SK-N-SH treated with all-trans-retinoic acid at 6 μM for 48 hours (cell line): Measurements from ENCODE around the gene SH3RF2.

Experiments
- ATAC-seq: fragments of 200-7000 bp; cut with Tn5 transposase; 3 replicates; pipeline ENCODE4 v1.9.1; 2020; ENCODE audit warnings: mild to moderate bottlenecking, moderate library complexity
- ARNTL ChIP-seq: fragments of 450-650 bp; formaldehyde crosslinking; IDR thresholded peaks from 2 replicates; pipeline ENCODE4 v1.5.0; 2020; ENCODE audit warnings: low read depth, mild to moderate bottlenecking, moderate library complexity, borderline replicate concordance
- BACH2 ChIP-seq: fragments of 250-450 bp; sonication (Bioruptor Pico); IDR thresholded peaks from 2 replicates; pipeline ENCODE4 v1.9.0; 2021; ENCODE audit warnings: mild to moderate bottlenecking, borderline replicate concordance
- CREB5 ChIP-seq: fragments of 250-450 bp; sonication (Bioruptor Pico); IDR thresholded peaks from 2 replicates; pipeline ENCODE4 v1.5.1; 2020; ENCODE audit warnings: low read depth, mild to moderate bottlenecking, moderate library complexity
- CSDC2 ChIP-seq: fragments of 250-450 bp; sonication (Bioruptor Pico); IDR thresholded peaks from 2 replicates; pipeline ENCODE4 v1.5.0; 2020; ENCODE audit warnings: mild to moderate bottlenecking, moderate library complexity
- ESRRG ChIP-seq: fragments of 250-450 bp; sonication (Bioruptor Pico); IDR thresholded peaks from 2 replicates; pipeline ENCODE4 v1.6.1; 2021; ENCODE audit warnings: mild to moderate bottlenecking
- GLIS3 ChIP-seq: fragments of 250-450 bp; sonication (Bioruptor Pico); IDR thresholded peaks from 2 replicates; pipeline ENCODE4 v1.5.0; 2020; ENCODE audit warnings: mild to moderate bottlenecking, moderate library complexity
- ISL1 ChIP-seq: fragments of 250-450 bp; sonication (Bioruptor Pico); IDR thresholded peaks from 2 replicates; pipeline ENCODE4 v2.1.2; 2022; ENCODE audit warnings: mild to moderate bottlenecking, moderate library complexity
- OSR1 ChIP-seq: fragments of 250-450 bp; sonication (Bioruptor Pico); IDR thresholded peaks from 2 replicates; pipeline ENCODE4 v1.8.0; 2022; ENCODE audit warnings: moderate library complexity, mild to moderate bottlenecking, inconsistent platforms
- PPARA ChIP-seq: fragments of 250-450 bp; sonication (Bioruptor Pico); IDR thresholded peaks from 2 replicates; pipeline ENCODE4 v1.5.0; 2020; ENCODE audit warnings: mild to moderate bottlenecking, borderline replicate concordance
- RARB ChIP-seq: fragments of 250-450 bp; sonication (Bioruptor Pico); IDR thresholded peaks from 2 replicates; pipeline ENCODE4 v1.8.0; 2021; ENCODE audit warnings: mild to moderate bottlenecking, moderate library complexity
- SNAI2 ChIP-seq: fragments of 250-450 bp; sonication (Bioruptor Pico); IDR thresholded peaks from 2 replicates; pipeline ENCODE4 v1.5.0; 2020; ENCODE audit warnings: mild to moderate bottlenecking, moderate library complexity
- TCF4 ChIP-seq: fragments of 250-450 bp; sonication (Bioruptor Pico); IDR thresholded peaks from 2 replicates; pipeline ENCODE4 v1.8.0; 2021; ENCODE audit warnings: mild to moderate bottlenecking, moderate library complexity, borderline replicate concordance
- TOX ChIP-seq: fragments of 250-450 bp; sonication (Bioruptor Pico); IDR thresholded peaks from 2 replicates; pipeline ENCODE4 v1.8.0; 2021; ENCODE audit warnings: mild to moderate bottlenecking, moderate library complexity, borderline replicate concordance
- TSHZ2 ChIP-seq: fragments of 250-450 bp; sonication (Bioruptor Pico); IDR thresholded peaks from 2 replicates; pipeline ENCODE4 v1.5.0; 2020; ENCODE audit warnings: mild to moderate bottlenecking, moderate library complexity
- ZC3H10 ChIP-seq: fragments of 250-450 bp; sonication (Bioruptor Pico); IDR thresholded peaks from 2 replicates; pipeline ENCODE4 v1.5.1; 2021; ENCODE audit warnings: mild to moderate bottlenecking, moderate library complexity
- ZFP30 ChIP-seq: fragments of 450-650 bp; formaldehyde crosslinking; IDR thresholded peaks from 2 replicates; pipeline ENCODE4 v1.5.0; 2022; ENCODE audit warnings: mild to moderate bottlenecking, moderate library complexity
- ZNF70 ChIP-seq: fragments of 450-650 bp; formaldehyde crosslinking; IDR thresholded peaks from 2 replicates; pipeline ENCODE4 v1.5.0; 2020; ENCODE audit warnings: mild to moderate bottlenecking, moderate library complexity
- ZNF8 ChIP-seq: fragments of 450-650 bp; formaldehyde crosslinking; IDR thresholded peaks from 2 replicates; pipeline ENCODE4 v1.5.0; 2020; ENCODE audit warnings: mild to moderate bottlenecking, moderate library complexity
- TF ChIP-seq, protein P1 (sequence below): fragments of 250-450 bp; sonication (Bioruptor Pico); IDR thresholded peaks from 2 replicates; pipeline ENCODE4 v1.5.1; 2021; ENCODE audit warnings: mild to moderate bottlenecking, moderate library complexity
- TF ChIP-seq, protein P2 (sequence below): fragments of 250-450 bp; sonication (Bioruptor Pico); IDR thresholded peaks from 2 replicates; pipeline ENCODE4 v1.8.0; 2020; ENCODE audit warnings: mild to moderate bottlenecking, moderate library complexity, borderline replicate concordance

Gene SH3RF2

DNA sequence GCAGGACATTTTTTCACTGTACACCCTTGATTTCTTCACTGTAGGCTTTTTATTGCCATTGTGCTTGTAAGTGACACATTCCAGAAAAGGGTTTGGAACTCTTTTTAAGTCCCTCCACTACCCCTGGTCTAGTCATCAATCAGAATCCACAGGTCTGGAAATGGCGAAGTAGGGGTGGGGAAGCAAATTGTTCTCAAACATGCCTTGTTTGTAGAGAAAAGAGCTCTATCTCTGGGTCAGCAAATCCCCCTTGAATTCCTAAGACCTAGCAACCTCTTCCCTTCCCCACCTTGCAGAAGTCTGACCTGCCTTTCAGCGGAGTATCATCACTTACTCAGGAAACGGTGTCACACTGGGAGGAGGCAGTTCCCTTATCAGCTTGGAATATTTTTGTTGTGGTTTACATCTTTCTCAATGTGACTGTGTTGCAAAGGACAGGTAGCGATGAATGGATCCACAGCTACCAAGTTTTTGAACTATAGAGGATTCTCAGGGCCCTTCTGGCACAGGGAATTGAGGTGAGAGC is 3.2 kb downstream of the SH3RF2 start (continued):
- TF ChIP-seq, protein P1, sequence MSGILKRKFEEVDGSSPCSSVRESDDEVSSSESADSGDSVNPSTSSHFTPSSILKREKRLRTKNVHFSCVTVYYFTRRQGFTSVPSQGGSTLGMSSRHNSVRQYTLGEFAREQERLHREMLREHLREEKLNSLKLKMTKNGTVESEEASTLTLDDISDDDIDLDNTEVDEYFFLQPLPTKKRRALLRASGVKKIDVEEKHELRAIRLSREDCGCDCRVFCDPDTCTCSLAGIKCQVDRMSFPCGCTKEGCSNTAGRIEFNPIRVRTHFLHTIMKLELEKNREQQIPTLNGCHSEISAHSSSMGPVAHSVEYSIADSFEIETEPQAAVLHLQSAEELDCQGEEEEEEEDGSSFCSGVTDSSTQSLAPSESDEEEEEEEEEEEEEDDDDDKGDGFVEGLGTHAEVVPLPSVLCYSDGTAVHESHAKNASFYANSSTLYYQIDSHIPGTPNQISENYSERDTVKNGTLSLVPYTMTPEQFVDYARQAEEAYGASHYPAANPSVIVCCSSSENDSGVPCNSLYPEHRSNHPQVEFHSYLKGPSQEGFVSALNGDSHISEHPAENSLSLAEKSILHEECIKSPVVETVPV (CRISPR knock-in tag), result no peak

DNA sequence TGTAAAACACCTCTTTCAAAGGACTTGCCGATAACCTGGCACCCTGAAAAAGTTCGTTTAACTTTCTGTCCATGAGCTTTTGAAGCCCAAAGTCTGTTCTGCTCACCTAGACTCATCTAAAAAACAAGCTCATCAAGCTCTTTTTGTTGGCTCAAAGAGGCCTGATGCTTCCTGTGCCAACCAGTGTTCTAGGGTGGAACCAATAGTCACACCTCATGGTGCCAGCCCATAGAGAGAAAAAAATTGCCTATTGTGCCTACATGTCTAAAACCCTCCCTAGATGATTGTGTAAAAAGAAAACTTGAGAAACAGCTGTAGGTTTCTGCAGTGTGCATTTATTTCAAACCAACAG is 4.7 kb downstream of the SH3RF2 start:
- TF ChIP-seq PPARA (CRISPR knock-in tag) (no peak), ISL1 (CRISPR knock-in tag) (no peak), ZC3H10 (CRISPR knock-in tag) (no peak), ZNF8 (no peak), ESRRG (CRISPR knock-in tag) (no peak), CREB5 (no peak), ZFP30 (no peak), TCF4 (CRISPR knock-in tag) (no peak), TOX (CRISPR knock-in tag) (no peak), ZNF70 (CRISPR knock-in tag) (no peak), CSDC2 (CRISPR knock-in tag) (no peak), GLIS3 (no peak)
- TF ChIP-seq, protein P2, sequence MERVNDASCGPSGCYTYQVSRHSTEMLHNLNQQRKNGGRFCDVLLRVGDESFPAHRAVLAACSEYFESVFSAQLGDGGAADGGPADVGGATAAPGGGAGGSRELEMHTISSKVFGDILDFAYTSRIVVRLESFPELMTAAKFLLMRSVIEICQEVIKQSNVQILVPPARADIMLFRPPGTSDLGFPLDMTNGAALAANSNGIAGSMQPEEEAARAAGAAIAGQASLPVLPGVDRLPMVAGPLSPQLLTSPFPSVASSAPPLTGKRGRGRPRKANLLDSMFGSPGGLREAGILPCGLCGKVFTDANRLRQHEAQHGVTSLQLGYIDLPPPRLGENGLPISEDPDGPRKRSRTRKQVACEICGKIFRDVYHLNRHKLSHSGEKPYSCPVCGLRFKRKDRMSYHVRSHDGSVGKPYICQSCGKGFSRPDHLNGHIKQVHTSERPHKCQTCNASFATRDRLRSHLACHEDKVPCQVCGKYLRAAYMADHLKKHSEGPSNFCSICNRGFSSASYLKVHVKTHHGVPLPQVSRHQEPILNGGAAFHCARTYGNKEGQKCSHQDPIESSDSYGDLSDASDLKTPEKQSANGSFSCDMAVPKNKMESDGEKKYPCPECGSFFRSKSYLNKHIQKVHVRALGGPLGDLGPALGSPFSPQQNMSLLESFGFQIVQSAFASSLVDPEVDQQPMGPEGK (CRISPR knock-in tag), result no peak
- TF ChIP-seq, all 23 proteins: peak for 0
- ATAC-seq, result no peak

DNA sequence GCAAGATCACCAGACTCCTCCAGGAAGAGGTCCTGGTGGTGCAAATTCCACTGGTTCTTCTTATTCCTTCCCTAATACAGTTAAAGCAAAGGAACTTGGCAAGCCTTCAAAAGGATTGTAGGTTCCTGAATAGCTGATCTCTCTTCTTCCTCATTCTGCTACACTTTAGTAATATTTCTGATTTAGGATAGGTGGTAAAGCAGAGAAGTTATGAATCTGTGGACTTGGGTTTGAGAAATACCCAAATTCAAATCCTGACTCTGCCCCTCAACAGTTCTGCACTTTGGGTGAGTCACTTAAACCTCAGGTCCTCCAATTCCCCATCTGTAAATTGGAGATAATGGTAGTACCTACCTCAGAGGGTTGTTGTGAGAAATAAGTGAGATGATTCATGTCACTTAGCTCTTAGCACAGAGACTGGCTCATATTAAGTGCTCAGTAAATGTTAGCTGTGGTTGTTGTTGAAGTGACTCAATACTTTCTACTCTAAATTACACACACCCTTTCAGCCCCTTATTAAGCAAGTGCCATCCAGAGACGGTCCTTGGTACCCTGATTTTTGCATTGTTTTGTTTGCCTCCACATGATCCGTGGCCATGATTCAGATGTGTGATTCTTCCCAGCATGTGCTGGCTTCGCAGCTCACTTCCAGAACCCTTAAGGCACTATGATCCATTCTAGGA is 5.2 kb downstream of the SH3RF2 start:
- ATAC-seq, result no peak

DNA sequence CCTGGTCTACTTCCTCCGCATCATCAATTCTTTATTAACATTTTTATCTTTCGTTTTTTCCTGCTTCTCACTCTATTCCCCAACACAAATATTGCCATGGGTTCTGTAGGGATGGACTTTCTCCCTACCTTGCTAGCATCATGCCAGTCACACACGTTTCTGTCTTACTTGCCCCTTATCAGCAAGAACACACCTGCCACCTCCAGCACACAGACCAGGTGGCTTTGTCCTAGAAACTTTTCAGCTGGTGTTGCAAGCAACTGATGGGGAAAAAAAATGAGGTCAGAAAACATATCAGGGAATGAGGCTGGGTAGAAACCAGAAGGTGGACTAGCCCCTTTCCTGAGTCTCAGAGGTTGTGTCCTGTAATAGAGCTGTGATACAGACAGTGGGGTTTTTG is 5.8 kb downstream of the SH3RF2 start:
- no peak for TF ChIP-seq ARNTL
- no peak for TF ChIP-seq ZFP30
- TF ChIP-seq TSHZ2 (CRISPR knock-in tag), result no peak
- TF ChIP-seq ZNF8, result no peak
- no peak for TF ChIP-seq ESRRG (CRISPR knock-in tag)
- TF ChIP-seq, protein P1 (CRISPR knock-in tag), result no peak
- no peak for TF ChIP-seq OSR1 (CRISPR knock-in tag)
- no peak for TF ChIP-seq SNAI2 (CRISPR knock-in tag)
- no peak for TF ChIP-seq CREB5
- TF ChIP-seq CSDC2 (CRISPR knock-in tag), result no peak
- ATAC-seq, result no peak

More for the DNA sequence above, 5.2 kb downstream of the SH3RF2 start:
- TF ChIP-seq CSDC2 (CRISPR knock-in tag), result no peak
- no peak for TF ChIP-seq PPARA (CRISPR knock-in tag)
- no peak for TF ChIP-seq CREB5
- TF ChIP-seq ZFP30, result no peak
- TF ChIP-seq GLIS3, result no peak
- TF ChIP-seq ISL1 (CRISPR knock-in tag), result no peak
- TF ChIP-seq OSR1 (CRISPR knock-in tag), result no peak
- no peak for TF ChIP-seq BACH2 (CRISPR knock-in tag)
- no peak for TF ChIP-seq SNAI2 (CRISPR knock-in tag)
- no peak for TF ChIP-seq RARB (CRISPR knock-in tag)
- no peak for TF ChIP-seq ZNF70 (CRISPR knock-in tag)
